Stimulated activated CD4-positive, alpha-beta T cell treated with anti-CD3 and anti-CD28 coated beads, TNF-alpha, amount 100 ng/mL, for 24 hours (primary cell): Measurements from ENCODE around the gene WDR88.
"Not testable (repeated sequence)": the region's sequence is repeated elsewhere in the genome, so short reads cannot be mapped to it uniquely, and the experiment has no call there.

Experiments
- DNase-seq, 3 experiments: peaks; one replicate each; pipeline ENCODE4 v3.0.0-alpha.2; 2020; ENCODE audit warnings: low read depth in 3 of 3

The WDR88 gene

GRCh38 chr19:33211794-33212435 lies 80.0 kb downstream of the WDR88 start:
- DNase-seq: no peak

- DNase-seq: no peak
Measured at GRCh38 chr19:33212436-33213172, 80.7 kb downstream of the WDR88 start.

- DNase-seq: no peak
Measured at GRCh38 chr19:33214596-33214995, 82.7 kb downstream of the WDR88 start.

- no peak for DNase-seq
Measured at GRCh38 chr19:33215438-33216197, 83.7 kb downstream of the WDR88 start.

GRCh38 chr19:33216198-33216830 lies 84.4 kb downstream of the WDR88 start:
- no peak for DNase-seq

GRCh38 chr19:33217881-33218280 lies 86.0 kb downstream of the WDR88 start:
- DNase-seq: no peak

GRCh38 chr19:33219261-33219815 lies 87.4 kb downstream of the WDR88 start:
- DNase-seq: no peak

- no peak for DNase-seq
Measured at GRCh38 chr19:33220115-33220514, 88.2 kb downstream of the WDR88 start.

GRCh38 chr19:33220735-33221134 lies 88.8 kb downstream of the WDR88 start:
- no peak for DNase-seq

GRCh38 chr19:33221638-33222037 lies 89.7 kb downstream of the WDR88 start:
- no peak for DNase-seq

- not testable (repeated sequence) for DNase-seq
Measured at GRCh38 chr19:33222255-33222654, 90.3 kb downstream of the WDR88 start.

GRCh38 chr19:33224694-33225457 lies 93.0 kb downstream of the WDR88 start:
- DNase-seq: no peak
